ENCODE results near the gene UHRF1.

- TF ChIP-seq, protein P1, sequence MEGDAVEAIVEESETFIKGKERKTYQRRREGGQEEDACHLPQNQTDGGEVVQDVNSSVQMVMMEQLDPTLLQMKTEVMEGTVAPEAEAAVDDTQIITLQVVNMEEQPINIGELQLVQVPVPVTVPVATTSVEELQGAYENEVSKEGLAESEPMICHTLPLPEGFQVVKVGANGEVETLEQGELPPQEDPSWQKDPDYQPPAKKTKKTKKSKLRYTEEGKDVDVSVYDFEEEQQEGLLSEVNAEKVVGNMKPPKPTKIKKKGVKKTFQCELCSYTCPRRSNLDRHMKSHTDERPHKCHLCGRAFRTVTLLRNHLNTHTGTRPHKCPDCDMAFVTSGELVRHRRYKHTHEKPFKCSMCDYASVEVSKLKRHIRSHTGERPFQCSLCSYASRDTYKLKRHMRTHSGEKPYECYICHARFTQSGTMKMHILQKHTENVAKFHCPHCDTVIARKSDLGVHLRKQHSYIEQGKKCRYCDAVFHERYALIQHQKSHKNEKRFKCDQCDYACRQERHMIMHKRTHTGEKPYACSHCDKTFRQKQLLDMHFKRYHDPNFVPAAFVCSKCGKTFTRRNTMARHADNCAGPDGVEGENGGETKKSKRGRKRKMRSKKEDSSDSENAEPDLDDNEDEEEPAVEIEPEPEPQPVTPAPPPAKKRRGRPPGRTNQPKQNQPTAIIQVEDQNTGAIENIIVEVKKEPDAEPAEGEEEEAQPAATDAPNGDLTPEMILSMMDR (IDR thresholded peaks at IDR 0.05): no peak
- no peak for TF ChIP-seq POLR2A (IDR thresholded peaks at IDR 0.05)
- no peak for TF ChIP-seq POLR2AphosphoS5 (IDR thresholded peaks at IDR 0.05)
Observed at GRCh38 chr19:4913996-4914735, 4.9 kb downstream of the UHRF1 start.

All from prostate gland (tissue), 2 donors.